ENCODE measurements around the gene OSBPL3.

The OSBPL3 gene

DNA sequence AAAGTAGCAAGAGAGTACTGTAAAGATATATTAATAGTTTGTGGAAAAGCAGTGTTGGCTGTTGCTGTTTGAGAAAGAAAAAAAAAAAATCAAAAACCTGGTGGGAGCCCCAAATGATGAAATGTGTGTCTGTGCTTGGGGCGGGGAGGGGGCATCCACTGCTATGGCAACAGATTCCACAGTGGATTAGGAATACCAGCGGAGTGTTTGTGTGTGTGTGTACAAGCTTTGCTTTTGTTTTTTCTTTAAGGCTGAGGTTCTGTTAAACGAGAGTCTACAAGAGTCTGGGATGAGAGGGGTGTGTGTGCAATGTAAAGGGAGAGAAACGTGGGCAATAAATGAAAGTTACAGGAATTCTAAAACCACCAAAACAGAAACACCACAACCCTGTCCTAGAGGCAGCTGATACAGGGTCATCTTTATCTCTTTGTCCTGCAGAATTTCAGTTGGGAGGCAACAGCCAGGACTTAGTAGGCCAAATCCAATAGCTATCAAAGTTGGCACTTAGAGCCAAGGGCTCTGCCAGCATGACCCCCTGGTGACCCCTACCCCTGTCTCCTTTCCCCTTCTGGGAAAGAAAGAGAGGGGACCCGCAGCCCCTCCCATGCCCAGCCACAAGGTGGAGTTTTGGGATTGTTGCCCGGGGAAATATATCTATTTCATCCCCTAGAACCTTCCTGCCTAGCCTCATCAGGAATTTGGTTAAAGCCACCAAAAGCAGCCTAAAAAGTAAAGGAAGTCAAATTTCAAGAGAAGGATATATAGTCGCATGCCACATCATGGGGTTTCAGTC is 85.4 kb downstream of the OSBPL3 start:
- TF ChIP-seq, protein P1, sequence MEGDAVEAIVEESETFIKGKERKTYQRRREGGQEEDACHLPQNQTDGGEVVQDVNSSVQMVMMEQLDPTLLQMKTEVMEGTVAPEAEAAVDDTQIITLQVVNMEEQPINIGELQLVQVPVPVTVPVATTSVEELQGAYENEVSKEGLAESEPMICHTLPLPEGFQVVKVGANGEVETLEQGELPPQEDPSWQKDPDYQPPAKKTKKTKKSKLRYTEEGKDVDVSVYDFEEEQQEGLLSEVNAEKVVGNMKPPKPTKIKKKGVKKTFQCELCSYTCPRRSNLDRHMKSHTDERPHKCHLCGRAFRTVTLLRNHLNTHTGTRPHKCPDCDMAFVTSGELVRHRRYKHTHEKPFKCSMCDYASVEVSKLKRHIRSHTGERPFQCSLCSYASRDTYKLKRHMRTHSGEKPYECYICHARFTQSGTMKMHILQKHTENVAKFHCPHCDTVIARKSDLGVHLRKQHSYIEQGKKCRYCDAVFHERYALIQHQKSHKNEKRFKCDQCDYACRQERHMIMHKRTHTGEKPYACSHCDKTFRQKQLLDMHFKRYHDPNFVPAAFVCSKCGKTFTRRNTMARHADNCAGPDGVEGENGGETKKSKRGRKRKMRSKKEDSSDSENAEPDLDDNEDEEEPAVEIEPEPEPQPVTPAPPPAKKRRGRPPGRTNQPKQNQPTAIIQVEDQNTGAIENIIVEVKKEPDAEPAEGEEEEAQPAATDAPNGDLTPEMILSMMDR (IDR thresholded peaks at IDR 0.05; ENCODE audit: insufficient read depth, low read depth, low read length, missing control alignments): no peak
- no peak overlapping the region for H3K4me3 ChIP-seq (ENCODE audit: low read depth, low read length)
- no peak for DNase-seq (ENCODE audit: low read depth)

DNA sequence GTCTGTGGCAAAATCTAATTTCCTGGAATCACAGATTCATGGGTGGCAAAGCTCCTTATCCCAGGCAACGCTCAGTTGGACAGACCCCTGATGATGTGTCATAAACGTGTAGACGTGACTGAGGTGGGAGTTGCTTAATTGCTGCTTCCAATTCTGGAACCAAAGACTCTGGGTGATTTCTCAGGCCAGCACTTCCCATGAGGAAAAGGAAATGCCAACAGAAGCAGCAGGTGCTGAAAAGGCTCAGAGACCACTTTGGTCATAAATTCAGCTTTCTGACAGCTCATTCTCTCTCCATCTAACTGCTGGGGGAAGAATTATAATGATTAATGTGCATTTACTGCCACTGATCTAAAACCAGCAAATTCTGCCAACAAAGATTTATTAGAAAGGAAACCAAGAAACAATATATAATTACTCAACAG is 88.7 kb downstream of the OSBPL3 start:
- TF ChIP-seq, protein P1 (IDR thresholded peaks at IDR 0.05; ENCODE audit: insufficient read depth, low read depth, low read length, missing control alignments): no peak
- no peak overlapping the region for H3K4me3 ChIP-seq (ENCODE audit: low read depth, low read length)
- DNase-seq (ENCODE audit: low read depth): no peak

DNA sequence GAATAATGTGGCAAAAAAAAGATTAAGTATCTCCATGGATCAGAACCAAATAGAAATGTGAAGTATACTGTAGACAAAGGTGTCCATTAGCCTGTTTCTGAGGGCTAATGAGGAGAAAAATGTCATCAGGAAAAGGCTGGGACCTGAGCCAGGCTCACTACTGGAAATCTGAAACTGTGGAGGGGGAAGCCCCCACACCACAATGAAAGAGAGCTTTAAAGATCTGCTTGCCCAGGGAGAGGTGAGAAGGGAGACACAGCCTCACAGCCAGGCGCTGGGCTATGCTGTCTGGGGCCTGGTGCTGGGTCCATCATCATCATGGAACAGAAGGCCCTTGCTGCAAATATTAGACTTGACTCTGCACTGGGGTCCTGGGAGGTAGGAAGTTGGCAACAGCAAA is 90.4 kb downstream of the OSBPL3 start:
- TF ChIP-seq, protein P1 (IDR thresholded peaks at IDR 0.05; ENCODE audit: insufficient read depth, low read depth, low read length, missing control alignments): no peak
- no peak overlapping the region for H3K4me3 ChIP-seq (ENCODE audit: low read depth, low read length)
- DNase-seq (ENCODE audit: low read depth): no peak

DNA sequence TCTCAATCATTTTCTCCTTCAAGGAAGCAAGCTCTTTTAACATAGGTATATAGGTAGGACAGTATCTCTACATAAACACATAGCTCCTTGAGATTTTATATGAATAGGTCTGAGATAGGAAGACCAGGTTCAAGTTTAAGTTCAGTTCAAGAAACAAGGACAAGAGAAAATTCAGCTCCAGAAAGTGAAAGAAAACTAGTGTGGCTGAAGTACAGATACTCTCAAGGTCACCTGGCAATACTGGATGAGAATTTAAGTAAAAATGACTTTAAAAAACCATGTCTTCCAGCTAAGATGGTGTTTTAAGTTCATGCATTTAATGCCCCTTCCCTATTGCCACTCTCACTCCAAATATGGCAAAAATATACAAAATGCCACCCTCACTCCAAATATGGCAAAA is 91.3 kb downstream of the OSBPL3 start:
- H3K4me3 ChIP-seq (ENCODE audit: low read depth, low read length): no peak overlapping the region
- no peak for DNase-seq (ENCODE audit: low read depth)
- TF ChIP-seq, protein P1 (IDR thresholded peaks at IDR 0.05; ENCODE audit: insufficient read depth, low read depth, low read length, missing control alignments): no peak

DNA sequence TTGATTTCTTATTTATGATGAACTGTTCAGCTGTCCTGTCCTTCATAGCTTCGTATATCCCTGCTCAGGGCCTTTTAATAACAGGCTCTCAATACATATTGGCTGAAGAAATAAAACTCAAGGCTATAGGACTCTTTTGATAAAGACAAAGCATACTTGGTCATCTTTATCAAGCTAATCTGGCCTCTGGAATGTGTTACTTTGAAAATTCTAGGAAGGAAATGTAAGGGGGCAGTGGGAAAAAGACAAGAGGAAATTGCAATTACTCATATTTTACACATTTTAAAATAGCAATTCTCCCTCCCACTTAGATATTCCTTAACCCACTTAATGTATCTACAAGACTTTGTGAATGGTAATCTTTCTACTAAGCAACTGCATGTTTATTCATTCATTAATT is 94.3 kb downstream of the OSBPL3 start:
- H3K4me3 ChIP-seq (ENCODE audit: low read depth, low read length): no peak overlapping the region
- DNase-seq (ENCODE audit: low read depth): no peak
- TF ChIP-seq, protein P1 (IDR thresholded peaks at IDR 0.05; ENCODE audit: insufficient read depth, low read depth, low read length, missing control alignments): no peak

DNA sequence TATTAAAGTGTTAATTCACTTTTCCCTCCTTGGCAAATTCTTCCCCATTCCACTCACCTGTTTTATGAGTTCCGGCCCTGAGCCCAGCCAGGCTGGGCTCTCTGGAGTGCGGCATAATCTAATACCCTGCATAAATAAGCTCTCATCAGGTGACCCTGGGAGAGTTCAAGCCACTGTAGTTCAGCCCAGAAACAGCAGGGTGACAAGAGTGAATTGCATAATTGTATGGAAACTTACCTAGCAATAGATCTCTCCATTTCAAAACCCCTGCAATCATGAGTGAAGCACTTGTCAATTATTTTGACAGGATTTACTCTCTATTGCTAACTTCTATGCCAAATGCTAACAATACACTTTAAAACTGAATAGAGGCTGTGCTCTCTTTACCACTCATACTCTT is 94.7 kb downstream of the OSBPL3 start:
- no peak overlapping the region for H3K4me3 ChIP-seq (ENCODE audit: low read depth, low read length)
- DNase-seq (ENCODE audit: low read depth): no peak
- TF ChIP-seq, protein P1 (IDR thresholded peaks at IDR 0.05; ENCODE audit: insufficient read depth, low read depth, low read length, missing control alignments): no peak

DNA sequence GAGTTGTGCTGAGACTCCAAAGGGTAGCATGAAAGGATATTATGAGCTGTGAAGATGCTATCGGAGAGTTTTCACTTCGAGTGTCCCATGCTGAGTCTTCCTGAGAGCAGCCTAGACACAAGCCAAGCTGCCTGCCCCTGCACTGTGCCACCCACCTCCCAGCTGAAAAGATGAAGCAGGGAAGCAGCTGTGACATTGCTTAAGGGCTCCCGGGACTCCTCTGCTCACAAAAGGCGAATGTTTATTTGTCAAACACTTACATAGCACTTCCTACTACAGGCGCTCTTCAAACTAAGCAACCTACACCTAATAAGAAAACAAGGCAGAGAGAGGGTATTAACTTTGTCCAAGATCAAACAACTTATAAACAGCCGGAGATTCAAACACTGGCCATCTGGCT is 95.6 kb downstream of the OSBPL3 start:
- DNase-seq (ENCODE audit: low read depth): no peak
- TF ChIP-seq, protein P1 (IDR thresholded peaks at IDR 0.05; ENCODE audit: insufficient read depth, low read depth, low read length, missing control alignments): no peak
- H3K4me3 ChIP-seq (ENCODE audit: low read depth, low read length): no peak overlapping the region
